G401.6 (cell line): ENCODE measurements around the gene THBS2.
"Not testable (repeated sequence)": the region's sequence is repeated elsewhere in the genome, so short reads cannot be mapped to it uniquely, and the experiment has no call there.

Experiments
- FAIRE-seq: peaks from 2 replicates; lab custom pipeline; 2012; peaks lifted over from hg19 to GRCh38; lab: Jason Lieb, UNC

Gene THBS2

DNA sequence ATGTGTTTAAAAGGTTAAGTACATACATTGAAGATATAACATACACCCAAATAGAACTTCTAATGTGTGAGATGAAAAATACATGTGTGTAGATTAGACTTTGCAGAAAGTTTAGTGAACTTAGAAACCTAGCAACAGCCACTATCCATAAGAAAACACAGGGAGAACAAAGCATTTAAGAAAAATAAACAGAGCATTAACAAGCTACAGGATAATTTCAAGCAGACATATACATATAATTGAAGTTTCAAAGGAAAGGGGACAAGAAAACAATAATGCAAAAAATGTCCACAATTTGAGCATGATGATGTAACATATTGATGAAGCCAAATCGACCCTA, 18.2 kb upstream of the THBS2 start:
- no peak for FAIRE-seq

- FAIRE-seq, result no peak
Observed at GRCh38 chr6:169271158-169271876, 17.7 kb upstream of the THBS2 start.

GRCh38 chr6:169270077-169270380, 16.4 kb upstream of the THBS2 start:
- FAIRE-seq, result not testable (repeated sequence)

GRCh38 chr6:169269180-169270076, 15.8 kb upstream of the THBS2 start:
- FAIRE-seq, result no peak

DNA sequence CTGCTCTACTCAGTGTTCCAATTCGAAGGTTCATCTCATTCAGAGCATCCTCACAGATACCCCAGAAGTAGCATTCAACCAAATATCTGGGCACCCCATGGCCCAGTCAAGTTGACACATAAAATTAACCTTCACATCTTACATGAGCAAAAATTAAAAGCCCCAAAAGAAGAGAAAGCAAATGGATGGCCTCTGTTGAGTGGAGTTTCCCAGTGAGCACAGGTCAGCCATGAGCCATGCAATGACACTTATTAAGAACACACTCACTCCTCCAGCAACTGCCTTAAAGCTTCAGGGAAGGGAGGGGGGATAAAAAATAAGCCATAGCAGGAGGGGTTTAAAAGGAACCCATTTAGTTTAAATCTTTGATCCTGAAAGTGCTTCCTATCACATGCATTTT, 14.6 kb upstream of the THBS2 start:
- FAIRE-seq, result no peak

GRCh38 chr6:169266746-169267591, 13.3 kb upstream of the THBS2 start:
- no peak for FAIRE-seq

GRCh38 chr6:169266261-169266660, 12.6 kb upstream of the THBS2 start:
- no peak for FAIRE-seq

DNA sequence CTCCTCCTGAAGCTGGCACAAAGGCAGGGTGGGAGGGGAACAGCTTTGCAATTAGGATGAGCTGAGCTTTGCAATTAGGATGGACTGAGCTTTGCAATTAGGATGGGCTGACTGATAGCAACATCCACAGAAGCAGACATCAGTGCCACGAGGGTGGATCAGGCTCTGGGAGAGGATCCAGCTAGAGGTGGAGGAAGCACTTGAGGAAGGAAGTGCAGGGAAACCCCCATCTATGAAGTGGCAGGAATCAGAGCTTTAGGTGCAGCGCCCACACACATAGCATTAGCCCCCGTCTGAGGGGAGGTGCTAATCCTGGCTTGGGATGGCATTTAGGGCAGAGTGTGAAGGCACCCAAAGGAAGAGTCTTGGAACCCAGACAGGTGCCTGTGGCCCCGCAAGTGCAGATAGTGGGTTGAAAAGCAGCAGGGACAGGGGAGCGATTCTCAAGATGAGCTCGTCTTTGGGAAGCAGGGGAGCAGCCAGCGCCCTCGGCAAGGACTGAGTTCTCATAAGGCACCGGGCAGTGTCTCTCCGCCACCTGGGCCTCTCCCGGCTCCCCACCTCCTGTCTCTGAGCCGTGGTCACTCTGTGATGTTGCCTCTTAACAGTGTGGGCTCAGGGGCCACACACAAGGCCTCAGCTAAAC, 12.0 kb upstream of the THBS2 start:
- no peak for FAIRE-seq

- no peak for FAIRE-seq
Observed at GRCh38 chr6:169263836-169264608, 10.4 kb upstream of the THBS2 start.

GRCh38 chr6:169263374-169263773, 9.7 kb upstream of the THBS2 start:
- no peak for FAIRE-seq

- not testable (repeated sequence) for FAIRE-seq
Observed at GRCh38 chr6:169262602-169263001, 9.0 kb upstream of the THBS2 start.

GRCh38 chr6:169256518-169256917, 2.9 kb upstream of the THBS2 start:
- FAIRE-seq, result no peak

- FAIRE-seq, result no peak
Observed at GRCh38 chr6:169256061-169256460, 2.4 kb upstream of the THBS2 start.

- no peak for FAIRE-seq
Observed at GRCh38 chr6:169255643-169256042, 2.0 kb upstream of the THBS2 start.

DNA sequence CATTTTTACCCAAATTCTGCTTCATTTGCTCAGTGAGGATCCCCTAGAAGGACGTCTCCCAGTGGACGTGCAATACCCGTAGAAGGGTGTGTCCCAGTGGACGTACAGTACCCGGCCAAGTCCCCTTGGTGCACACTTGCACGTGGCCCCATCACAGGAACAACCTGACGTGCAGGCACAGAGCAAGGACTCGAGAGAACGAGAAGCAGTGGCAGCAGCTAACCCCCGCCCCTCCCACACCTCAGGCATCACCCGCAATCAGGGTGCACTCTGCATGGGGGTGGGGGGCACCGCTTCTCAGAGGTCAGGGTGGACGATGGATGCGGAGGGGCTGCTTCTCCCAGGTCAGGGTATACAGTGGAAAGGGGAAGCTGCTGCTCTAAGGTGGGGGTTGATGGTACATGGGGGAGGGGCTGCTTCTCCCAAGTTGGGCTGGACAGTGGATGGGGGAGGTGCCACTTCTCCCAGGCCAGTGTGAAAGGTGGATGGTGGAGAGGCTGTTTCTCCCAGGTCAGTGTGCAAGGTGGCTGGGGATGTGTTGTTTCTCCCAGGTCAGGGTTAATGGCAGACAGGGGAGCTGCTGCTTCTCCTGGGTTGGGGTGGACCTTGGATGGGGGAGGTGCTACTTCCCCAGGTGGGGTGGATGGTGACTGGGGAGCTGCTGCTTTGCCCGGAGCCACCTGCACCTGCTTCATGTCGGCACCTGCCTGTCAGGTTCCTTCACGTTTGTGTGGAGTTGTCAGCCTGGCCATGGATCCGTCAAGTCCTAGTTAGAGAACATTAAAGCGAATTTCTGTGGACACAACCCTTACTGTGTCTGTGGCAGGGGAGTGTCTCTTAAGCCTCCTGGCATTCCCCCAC, 1.0 kb upstream of the THBS2 start:
- no peak for FAIRE-seq

DNA sequence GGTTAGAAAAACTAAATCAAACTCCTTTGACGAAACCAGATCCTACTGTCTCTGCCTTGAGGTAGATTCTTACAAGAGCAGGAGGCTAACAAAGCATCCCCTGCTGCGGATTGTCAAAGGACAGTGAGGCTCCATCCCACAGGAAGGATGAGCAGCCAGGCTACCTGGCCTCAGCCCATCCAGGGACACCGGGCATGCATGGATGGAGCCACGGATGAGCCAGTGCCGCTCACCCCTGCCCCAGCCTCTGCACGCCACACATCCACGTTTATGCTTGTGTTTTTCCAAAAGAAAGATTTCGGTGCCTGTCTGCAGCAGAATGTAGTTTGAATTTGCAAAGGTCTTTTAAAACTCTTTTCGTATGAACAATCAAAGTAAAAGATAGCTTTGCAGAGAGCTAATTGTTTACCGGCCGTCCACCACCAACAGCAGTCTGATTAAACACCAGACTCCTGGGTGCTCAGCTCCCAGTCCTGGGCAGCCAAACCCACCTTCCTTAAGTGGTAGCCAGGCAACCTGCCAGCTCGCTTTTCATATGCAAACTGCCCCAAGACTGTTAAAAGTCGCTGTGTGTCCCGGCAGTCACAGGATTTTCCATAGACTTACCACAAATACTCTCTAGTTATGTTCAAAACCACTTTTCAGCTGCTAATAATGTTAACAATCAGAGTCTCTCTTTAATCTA, 999 bp downstream of the THBS2 start:
- FAIRE-seq, result no peak

DNA sequence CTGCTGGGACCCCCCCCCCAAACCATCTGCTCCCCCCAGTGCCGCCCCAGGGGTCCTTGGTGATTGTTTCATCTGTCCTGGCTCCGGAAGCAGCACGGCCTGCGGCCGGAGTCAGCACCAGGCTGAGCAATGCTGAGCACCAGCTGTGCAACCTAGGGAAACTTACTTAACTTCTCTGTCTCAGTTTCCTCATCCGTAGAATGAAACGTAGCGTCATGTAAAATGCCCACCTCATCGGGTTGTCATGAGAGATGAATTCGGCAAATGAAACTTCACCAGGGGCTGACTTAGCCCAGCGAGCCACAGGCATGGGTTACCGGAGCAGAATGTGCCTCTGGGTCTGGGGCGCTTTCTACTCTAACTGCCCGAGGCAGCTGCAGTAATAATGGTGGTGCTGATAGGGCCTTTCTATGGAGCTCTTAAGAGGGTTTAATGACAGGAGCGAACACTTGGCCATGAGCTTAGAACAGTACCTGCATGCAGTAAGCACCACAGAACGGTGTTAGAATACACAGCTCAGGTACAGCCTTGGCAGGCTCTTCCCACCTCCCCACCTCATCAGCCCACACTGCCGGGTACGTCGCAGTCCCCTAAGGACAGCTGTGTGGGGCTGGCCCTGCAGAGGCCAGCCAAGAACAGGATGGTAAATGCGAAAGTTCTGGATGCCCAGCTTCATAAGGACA, 1.7 kb downstream of the THBS2 start:
- no peak for FAIRE-seq

DNA sequence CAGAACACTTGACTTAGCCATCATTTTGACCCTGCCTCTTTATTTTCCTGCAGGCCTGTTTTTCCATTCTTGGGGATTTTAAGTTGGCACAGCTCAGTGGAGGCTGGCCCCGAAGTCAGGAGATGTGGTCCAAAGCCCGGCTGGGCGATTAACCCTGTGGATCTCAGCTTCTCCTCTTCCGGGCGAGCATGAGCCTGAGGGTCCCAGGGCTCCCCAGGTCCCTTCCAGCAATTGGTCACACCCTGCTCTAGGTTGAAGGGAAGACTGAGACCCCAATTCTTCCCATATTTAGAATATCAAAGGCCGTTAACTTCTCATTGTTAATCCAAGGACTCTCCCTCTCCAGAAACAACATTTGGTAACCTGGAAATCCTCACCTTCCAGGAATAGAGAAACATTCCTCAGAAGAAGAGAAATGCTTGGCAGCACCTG, 2.3 kb downstream of the THBS2 start:
- no peak for FAIRE-seq

DNA sequence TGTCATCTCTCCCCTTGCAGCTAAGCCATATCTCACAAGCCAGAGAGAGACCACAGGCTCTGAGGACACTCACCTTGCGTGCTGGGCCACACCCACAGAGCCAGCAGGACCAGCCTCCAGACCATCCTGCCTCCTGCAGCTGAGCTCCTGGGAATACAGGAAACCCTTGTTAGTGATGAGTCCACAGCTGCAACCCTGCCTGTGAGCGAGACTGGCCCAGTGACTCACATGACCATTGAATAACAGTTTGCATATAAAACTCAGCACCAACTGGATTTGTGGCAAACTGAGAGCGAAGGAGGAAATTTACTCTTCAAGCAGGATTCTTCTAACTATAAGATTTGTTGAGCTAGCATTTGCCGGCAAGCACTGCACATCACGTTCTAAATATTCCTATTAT, 3.0 kb downstream of the THBS2 start:
- no peak for FAIRE-seq
